K562 (cell line): ENCODE results near the gene AJAP1.

ENCODE experiments used
- EGR1 ChIP-seq: fragments of 450-650 bp; conservative IDR thresholded peaks from 2 replicates; pipeline ENCODE4 v1.6.1; 2017; ENCODE audit warnings: mild to moderate bottlenecking
- EP300 ChIP-seq: IDR thresholded peaks from 2 replicates; pipeline ENCODE4 v1.6.1; 2012; ENCODE audit warnings: low read length, improper control_type of control experiment
- EZH2 ChIP-seq: IDR thresholded peaks from 2 replicates; pipeline ENCODE4 v1.6.1; 2012; ENCODE audit warnings: low read depth, mild to moderate bottlenecking, inconsistent platforms, low read length, borderline replicate concordance
- POLR3A ChIP-seq: IDR thresholded peaks from 2 replicates; pipeline ENCODE4 v1.6.1; 2011; ENCODE audit warnings: borderline replicate concordance, mild to moderate bottlenecking, moderate library complexity; ENCODE audit not compliant: insufficient read length, insufficient read depth; ENCODE audit errors: extremely low read depth
- ZBTB40 ChIP-seq, 2 experiments: fragments of 450-650 bp in 1 of 2; sonication (generic) in 1 of 2; formaldehyde crosslinking in 1 of 2; IDR thresholded peaks; 2 replicates each; pipeline versions ENCODE4 v1.7.1 to v1.9.0; 2016 to 2022; ENCODE audit warnings: inconsistent platforms in 1 of 2, mild to moderate bottlenecking in 1 of 2, missing genetic modification reagents in 1 of 2

GRCh38 chr1:4692437-4692836 is 38.0 kb downstream of the AJAP1 start:
- TF ChIP-seq POLR3A (no peak), EP300 (no peak), EZH2 (no peak), ZBTB40 (IDR thresholded peaks at IDR 0.05) (no peak), ZBTB40 (CRISPR knock-in tag; IDR thresholded peaks at IDR 0.05) (no peak), EGR1 (no peak)
